Tibial nerve (tissue), 3 donors: ENCODE measurements around the gene RBMS3.

Experiments used
- POLR2A ChIP-seq, 2 donors: fragments of 450-650 bp; IDR thresholded peaks; one replicate each; pipeline ENCODE4 v1.6.1; 2017; ENCODE audit warnings: antibody characterized with exemption in 2 of 2, mild to moderate bottlenecking in 2 of 2, moderate library complexity in 2 of 2
- TF ChIP-seq, protein P1 (sequence below), 5 experiments: fragments of 200-600 bp in 3 of 5; fragments of 450-650 bp in 2 of 5; sonication (generic) in 3 of 5; IDR thresholded peaks; one replicate each; pipeline ENCODE4 v1.5.1; 2016 to 2019; ENCODE audit warnings: antibody characterized with exemption in 5 of 5, mild to moderate bottlenecking in 3 of 5, moderate library complexity in 2 of 5

DNA sequence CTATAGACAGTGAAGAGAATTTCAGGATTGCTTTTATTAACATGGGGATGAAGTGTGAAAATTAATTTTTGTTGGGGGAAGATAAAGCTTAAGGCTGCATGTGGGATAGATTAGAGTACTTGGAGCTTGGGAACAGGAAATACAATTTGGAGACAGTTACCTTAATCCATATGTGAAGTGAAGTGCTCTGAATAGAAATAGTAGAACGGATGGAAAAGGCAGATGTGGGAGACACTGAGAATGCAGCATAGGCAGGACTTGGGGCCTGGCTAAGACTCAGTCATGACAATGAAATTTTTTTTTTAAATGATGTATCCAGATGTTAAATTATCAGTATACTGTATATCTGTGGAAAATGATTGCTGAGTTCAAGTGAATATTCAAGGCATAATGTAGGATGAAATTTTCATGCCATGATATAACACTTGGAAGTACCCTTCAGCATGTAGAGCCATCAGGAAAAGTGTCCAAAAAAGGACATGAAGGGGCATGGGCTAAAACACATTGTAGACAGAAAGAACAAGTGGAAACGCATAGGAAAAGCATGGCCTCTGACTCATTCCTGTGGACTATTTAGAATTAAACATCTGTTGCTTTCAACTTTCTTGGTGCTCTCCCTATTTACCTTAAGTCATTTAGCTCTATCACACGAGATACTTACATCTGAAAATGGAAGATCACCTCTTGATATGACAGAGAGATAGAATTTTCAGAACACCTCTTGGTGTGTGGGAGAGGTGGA is 134.8 kb downstream of the RBMS3 start:
- TF ChIP-seq, protein P1, sequence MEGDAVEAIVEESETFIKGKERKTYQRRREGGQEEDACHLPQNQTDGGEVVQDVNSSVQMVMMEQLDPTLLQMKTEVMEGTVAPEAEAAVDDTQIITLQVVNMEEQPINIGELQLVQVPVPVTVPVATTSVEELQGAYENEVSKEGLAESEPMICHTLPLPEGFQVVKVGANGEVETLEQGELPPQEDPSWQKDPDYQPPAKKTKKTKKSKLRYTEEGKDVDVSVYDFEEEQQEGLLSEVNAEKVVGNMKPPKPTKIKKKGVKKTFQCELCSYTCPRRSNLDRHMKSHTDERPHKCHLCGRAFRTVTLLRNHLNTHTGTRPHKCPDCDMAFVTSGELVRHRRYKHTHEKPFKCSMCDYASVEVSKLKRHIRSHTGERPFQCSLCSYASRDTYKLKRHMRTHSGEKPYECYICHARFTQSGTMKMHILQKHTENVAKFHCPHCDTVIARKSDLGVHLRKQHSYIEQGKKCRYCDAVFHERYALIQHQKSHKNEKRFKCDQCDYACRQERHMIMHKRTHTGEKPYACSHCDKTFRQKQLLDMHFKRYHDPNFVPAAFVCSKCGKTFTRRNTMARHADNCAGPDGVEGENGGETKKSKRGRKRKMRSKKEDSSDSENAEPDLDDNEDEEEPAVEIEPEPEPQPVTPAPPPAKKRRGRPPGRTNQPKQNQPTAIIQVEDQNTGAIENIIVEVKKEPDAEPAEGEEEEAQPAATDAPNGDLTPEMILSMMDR (IDR thresholded peaks at IDR 0.05), result no peak
- TF ChIP-seq POLR2A (IDR thresholded peaks at IDR 0.05), result no peak
